SJSA1 (cell line): ENCODE data around the gene TK1. TPM values are rescaled to one million over a fixed set of nuclear protein-coding genes. Genes with fewer than 3 reads are reported as not detected.
A peak's percentile ranks its signal among the peaks of the same experiment; 100 is the strongest.
"Not testable (repeated sequence)": the region's sequence is repeated elsewhere in the genome, so short reads cannot be mapped to it uniquely, and the experiment has no call there.

Source experiments
- DNase-seq, 2 experiments: peaks; one replicate each; pipeline ENCODE4 v3.0.0-alpha.2; 2015 to 2020; ENCODE audit warnings: low spot score in 2 of 2, low read depth in 1 of 2
- H3K27ac ChIP-seq: fragments of 250-450 bp; sonication (Bioruptor Pico); 2 replicates; pipeline ENCODE4 v1.5.1; 2020; ENCODE audit warnings: mild to moderate bottlenecking, moderate library complexity
- H3K27me3 ChIP-seq: fragments of 250-450 bp; sonication (Bioruptor Pico); replicated peaks from 2 replicates; pipeline ENCODE4 v1.5.1; 2020; ENCODE audit warnings: mild to moderate bottlenecking, moderate library complexity
- H3K36me3 ChIP-seq: fragments of 250-450 bp; sonication (Bioruptor Pico); 2 replicates; pipeline ENCODE4 v1.5.1; 2020; ENCODE audit warnings: mild to moderate bottlenecking
- H3K4me1 ChIP-seq: fragments of 250-450 bp; sonication (Bioruptor Pico); replicated peaks from 2 replicates; pipeline ENCODE4 v1.6.1; 2021; ENCODE audit warnings: mild to moderate bottlenecking
- H3K4me3 ChIP-seq: fragments of 250-450 bp; sonication (Bioruptor Pico); 2 replicates; pipeline ENCODE4 v1.5.1; 2020; ENCODE audit warnings: mild to moderate bottlenecking
- H3K9me3 ChIP-seq: fragments of 250-450 bp; sonication (Bioruptor Pico); replicated peaks from 2 replicates; pipeline ENCODE4 v1.5.1; 2020; ENCODE audit warnings: mild to moderate bottlenecking
- total RNA-seq: library from RNA; depleted of rRNA; stranded (reverse); fragments of >200 nt; shearing (Covaris generic); gene quantifications from 2 replicates; pipeline ENCODE4 v1.2.3, GENCODE V29; 2014

The TK1 gene
- total RNA-seq, 1 experiment from 2014 or later = 456 TPM

- no peak for DNase-seq
- Histone ChIP-seq H3K36me3 (no peaks in the 10 kb centered on the region), H3K4me3 (no peak overlapping the region), H3K27me3 (no peaks in the 10 kb centered on the region), H3K9me3 (no peaks in the 10 kb centered on the region), H3K4me1 (peaks cover 13% of the 10 kb centered on the region), H3K27ac (no peak overlapping the region)
Measured at GRCh38 chr17:78144736-78145641, 41.9 kb downstream of the TK1 start.

GRCh38 chr17:78144147-78144719 lies 42.6 kb downstream of the TK1 start:
- H3K4me1 ChIP-seq = peaks cover 13% of the 10 kb centered on the region
- no peaks in the 10 kb centered on the region for H3K27me3 ChIP-seq
- H3K9me3 ChIP-seq = no peaks in the 10 kb centered on the region
- H3K27ac ChIP-seq = no peak overlapping the region
- H3K4me3 ChIP-seq = no peak overlapping the region
- H3K36me3 ChIP-seq = no peaks in the 10 kb centered on the region
- DNase-seq = no peak

GRCh38 chr17:78143214-78144146 lies 43.4 kb downstream of the TK1 start:
- no peak for DNase-seq
- H3K9me3 ChIP-seq = no peaks in the 10 kb centered on the region
- no peak overlapping the region for H3K4me3 ChIP-seq
- peaks cover 13% of the 10 kb centered on the region for H3K4me1 ChIP-seq
- H3K27ac ChIP-seq = no peak overlapping the region
- no peaks in the 10 kb centered on the region for H3K36me3 ChIP-seq
- no peaks in the 10 kb centered on the region for H3K27me3 ChIP-seq

GRCh38 chr17:78142119-78142861 lies 44.6 kb downstream of the TK1 start:
- DNase-seq = no peak

GRCh38 chr17:78141437-78142118 lies 45.3 kb downstream of the TK1 start:
- no peaks in the 10 kb centered on the region for H3K36me3 ChIP-seq
- H3K4me1 ChIP-seq = peaks cover 13% of the 10 kb centered on the region
- no peaks in the 10 kb centered on the region for H3K27me3 ChIP-seq
- no peak overlapping the region for H3K27ac ChIP-seq
- no peak for DNase-seq
- no peaks in the 10 kb centered on the region for H3K9me3 ChIP-seq
- no peak overlapping the region for H3K4me3 ChIP-seq

More at GRCh38 chr17:78142119-78142861, 44.6 kb downstream of the TK1 start:
- no peak overlapping the region for H3K4me3 ChIP-seq
- H3K4me1 ChIP-seq = peaks cover 13% of the 10 kb centered on the region
- H3K9me3 ChIP-seq = no peaks in the 10 kb centered on the region
- no peak overlapping the region for H3K27ac ChIP-seq
- no peaks in the 10 kb centered on the region for H3K36me3 ChIP-seq
- H3K27me3 ChIP-seq = no peaks in the 10 kb centered on the region

- Histone ChIP-seq H3K36me3 (no peaks in the 10 kb centered on the region), H3K9me3 (no peaks in the 10 kb centered on the region), H3K27me3 (no peaks in the 10 kb centered on the region), H3K27ac (no peak overlapping the region), H3K4me3 (no peak overlapping the region), H3K4me1 (peaks cover 13% of the 10 kb centered on the region)
- peak; percentile 53 to 93 for DNase-seq
Measured at GRCh38 chr17:78140169-78141051, 46.4 kb downstream of the TK1 start.

GRCh38 chr17:78139861-78140168 lies 47.0 kb downstream of the TK1 start:
- H3K4me3 ChIP-seq, DNase-seq, H3K27me3 ChIP-seq, H3K9me3 ChIP-seq, H3K27ac ChIP-seq, H3K36me3 ChIP-seq: not testable (repeated sequence)
- H3K4me1 ChIP-seq = peaks cover 13% of the 10 kb centered on the region

- no peak for DNase-seq
- H3K27ac ChIP-seq = no peak overlapping the region
- H3K9me3 ChIP-seq = no peaks in the 10 kb centered on the region
- no peaks in the 10 kb centered on the region for H3K36me3 ChIP-seq
- H3K4me1 ChIP-seq = peaks cover 5% of the 10 kb centered on the region
- H3K27me3 ChIP-seq = peaks cover 9% of the 10 kb centered on the region; the same call in 1 of the 2 replicates
- H3K4me3 ChIP-seq = no peak overlapping the region
Measured at GRCh38 chr17:78138204-78139060, 48.4 kb downstream of the TK1 start.

- DNase-seq = no peak
- Histone ChIP-seq H3K4me3 (no peak overlapping the region), H3K9me3 (no peaks in the 10 kb centered on the region), H3K4me1 (peaks cover 5% of the 10 kb centered on the region), H3K27ac (no peak overlapping the region), H3K36me3 (no peaks in the 10 kb centered on the region), H3K27me3 (peaks cover 17% of the 10 kb centered on the region)
Measured at GRCh38 chr17:78137392-78138203, 49.3 kb downstream of the TK1 start.

- H3K27ac ChIP-seq = no peak overlapping the region
- peaks cover 34% of the 10 kb centered on the region for H3K27me3 ChIP-seq
- H3K4me1 ChIP-seq = peaks cover 10% of the 10 kb centered on the region
- no peak for DNase-seq
- H3K4me3 ChIP-seq = no peak overlapping the region
- no peaks in the 10 kb centered on the region for H3K9me3 ChIP-seq
- no peaks in the 10 kb centered on the region for H3K36me3 ChIP-seq
Measured at GRCh38 chr17:78135858-78136500, 50.9 kb downstream of the TK1 start.
